ENCODE data around the gene PFKL. TPM values are rescaled to one million over a fixed set of nuclear protein-coding genes. Genes with fewer than 3 reads are reported as not detected.

Gene PFKL
- total RNA-seq, 4 donors from 2014 or later: 68.5 to 103 (median 96.8) TPM

GRCh38 chr21:44271558-44272283 is 28.1 kb upstream of the PFKL start:
- Histone ChIP-seq H3K4me1 (no peaks in the 10 kb centered on the region), H3K4me3 (replicated peaks in 1 of 3) (no peak overlapping the region), H3K36me3 (no peaks in the 10 kb centered on the region), H3K27ac (no peak overlapping the region), H3K9me3 (no peaks in the 10 kb centered on the region), H3K27me3 (no peaks in the 10 kb centered on the region)
- TF ChIP-seq POLR2A (IDR thresholded peaks at IDR 0.05): no peak
- no peak for TF ChIP-seq CTCF (IDR thresholded peaks at IDR 0.05)
- DNase-seq: no peak
- WGBS, 2 donors: 83 to 86% methylated on average over 15 of the region's 18 CpGs
- intact Hi-C loops (cut with DNase I): no loop called here

GRCh38 chr21:44272284-44272858 is 27.5 kb upstream of the PFKL start:
- WGBS, 2 donors: 85 to 93% methylated on average over 14 to 15 of the region's 18 CpGs
- no peak overlapping the region for H3K27ac ChIP-seq
- no peak for DNase-seq
- TF ChIP-seq CTCF (IDR thresholded peaks at IDR 0.05): no peak
- TF ChIP-seq POLR2A (IDR thresholded peaks at IDR 0.05): no peak
- no peak overlapping the region for H3K4me3 ChIP-seq (replicated peaks in 1 of 3)
- H3K4me1 ChIP-seq: no peaks in the 10 kb centered on the region
- intact Hi-C loops (cut with DNase I): no loop called here
- H3K9me3 ChIP-seq: no peaks in the 10 kb centered on the region
- no peaks in the 10 kb centered on the region for H3K27me3 ChIP-seq
- no peaks in the 10 kb centered on the region for H3K36me3 ChIP-seq

GRCh38 chr21:44273046-44273445 is 26.8 kb upstream of the PFKL start:
- intact Hi-C loops (cut with DNase I): no loop called here
- no peaks in the 10 kb centered on the region for H3K27me3 ChIP-seq
- WGBS, 2 donors: 84 to 89% methylated on average over 2 to 7 of the region's 7 CpGs
- TF ChIP-seq POLR2A (IDR thresholded peaks at IDR 0.05): no peak
- H3K36me3 ChIP-seq: no peaks in the 10 kb centered on the region
- H3K4me3 ChIP-seq (replicated peaks in 1 of 3): no peak overlapping the region
- no peak overlapping the region for H3K27ac ChIP-seq
- no peaks in the 10 kb centered on the region for H3K4me1 ChIP-seq
- no peaks in the 10 kb centered on the region for H3K9me3 ChIP-seq
- no peak for DNase-seq

GRCh38 chr21:44275041-44275440 is 24.8 kb upstream of the PFKL start:
- no peaks in the 10 kb centered on the region for H3K9me3 ChIP-seq
- no peak for DNase-seq
- H3K4me1 ChIP-seq: no peaks in the 10 kb centered on the region
- 83% methylated on average over 5 of the region's 5 CpGs for WGBS, 2 donors
- no peak overlapping the region for H3K4me3 ChIP-seq (replicated peaks in 1 of 3)
- no peaks in the 10 kb centered on the region for H3K36me3 ChIP-seq
- intact Hi-C loops (cut with DNase I): no loop called here
- TF ChIP-seq CTCF (IDR thresholded peaks at IDR 0.05) (no peak), POLR2A (IDR thresholded peaks at IDR 0.05) (no peak)
- H3K27ac ChIP-seq: no peak overlapping the region
- H3K27me3 ChIP-seq: no peaks in the 10 kb centered on the region

- Histone ChIP-seq H3K27me3 (no peaks in the 10 kb centered on the region), H3K9me3 (no peaks in the 10 kb centered on the region)
- intact Hi-C loops (cut with DNase I): no loop called here
These were observed 20.2 kb upstream of the PFKL start for GRCh38 chr21:44279354-44280260.

More at GRCh38 chr21:44279354-44280260, 20.2 kb upstream of the PFKL start:
- TF ChIP-seq CTCF (IDR thresholded peaks at IDR 0.05) (no peak), POLR2A (IDR thresholded peaks at IDR 0.05) (no peak)
- Histone ChIP-seq H3K36me3 (no peaks in the 10 kb centered on the region), H3K4me1 (no peaks in the 10 kb centered on the region), H3K27ac (no peak overlapping the region), H3K4me3 (replicated peaks in 1 of 3) (no peak overlapping the region)
- WGBS, 2 donors: 79 to 81% methylated on average over 19 of the region's 19 CpGs
- DNase-seq: no peak

Measured in thyroid gland (tissue), 4 donors.